HG02884 (cell line): Measurements from ENCODE around the gene ZNF827.

Experiments used
- ATAC-seq: cut with Tn5 transposase; IDR thresholded peaks from one replicate; pipeline ENCODE4 v1.9.1; 2021; ENCODE audit warnings: mild to moderate bottlenecking, moderate library complexity; ENCODE audit not compliant: unreplicated experiment

ZNF827 gene

DNA sequence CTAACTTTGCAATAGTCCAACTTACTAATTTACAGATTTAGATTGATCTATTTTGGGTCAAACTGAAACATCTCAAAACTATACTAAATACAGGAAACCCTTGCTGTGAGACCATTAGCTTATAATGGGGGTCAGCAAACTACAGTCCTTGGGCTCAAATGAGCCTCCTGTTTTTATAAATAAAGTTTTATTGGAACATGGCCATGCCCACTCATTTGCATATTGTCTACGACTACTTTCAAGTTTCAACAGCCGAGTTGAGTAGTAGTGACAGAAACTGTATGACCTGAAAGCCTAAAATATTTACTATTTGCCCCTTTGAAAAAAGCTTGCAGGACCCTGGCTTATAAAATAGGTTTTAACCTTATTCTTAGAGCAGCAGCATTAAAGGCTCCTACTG, 166.3 kb downstream of the ZNF827 start:
- no peak for ATAC-seq

DNA sequence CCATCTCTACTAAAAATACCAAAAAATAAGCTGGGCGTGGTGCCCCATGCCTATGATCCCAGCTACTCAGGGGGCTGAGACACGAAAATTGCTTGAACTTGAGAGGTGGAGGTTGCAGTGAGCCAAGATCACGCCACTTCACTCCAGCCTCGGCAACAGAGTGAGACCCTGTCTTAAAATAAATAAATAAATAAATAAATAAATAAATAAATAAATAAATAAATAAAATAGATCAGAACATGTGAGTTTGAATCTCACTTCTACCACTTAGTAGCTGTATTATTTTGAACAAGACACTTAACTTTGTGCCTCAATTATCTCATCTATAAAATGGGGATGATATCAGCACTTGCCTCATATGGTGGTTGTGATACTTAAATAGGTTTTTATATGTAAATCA, 168.5 kb downstream of the ZNF827 start:
- no peak for ATAC-seq

DNA sequence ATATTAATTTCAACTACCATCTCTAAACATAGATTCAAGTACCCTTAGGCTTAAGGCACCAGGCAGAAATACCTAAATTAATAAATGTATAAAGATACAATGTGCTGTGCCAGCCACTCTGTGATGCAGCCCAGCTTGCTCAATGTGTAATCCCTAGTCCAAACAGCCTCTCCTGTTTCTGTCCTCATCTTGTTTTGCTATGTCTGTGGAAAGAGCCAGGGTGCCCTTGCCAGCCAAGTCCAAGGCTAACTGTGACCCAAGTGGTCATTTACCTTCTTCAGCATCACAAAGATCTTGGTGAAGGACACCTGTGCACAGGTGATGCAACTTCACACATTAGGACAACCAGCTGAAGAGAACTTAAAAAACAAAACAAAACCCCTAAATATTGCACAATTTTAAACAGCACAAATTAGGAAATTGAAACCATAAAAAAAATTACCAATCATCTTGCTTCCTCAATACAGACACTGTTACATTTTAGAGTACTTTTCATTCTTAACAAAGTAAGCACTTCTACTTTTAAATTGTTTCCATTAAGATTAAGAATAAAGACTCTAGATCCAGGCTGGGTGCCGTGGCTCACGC, 169.1 kb downstream of the ZNF827 start:
- no peak for ATAC-seq

DNA sequence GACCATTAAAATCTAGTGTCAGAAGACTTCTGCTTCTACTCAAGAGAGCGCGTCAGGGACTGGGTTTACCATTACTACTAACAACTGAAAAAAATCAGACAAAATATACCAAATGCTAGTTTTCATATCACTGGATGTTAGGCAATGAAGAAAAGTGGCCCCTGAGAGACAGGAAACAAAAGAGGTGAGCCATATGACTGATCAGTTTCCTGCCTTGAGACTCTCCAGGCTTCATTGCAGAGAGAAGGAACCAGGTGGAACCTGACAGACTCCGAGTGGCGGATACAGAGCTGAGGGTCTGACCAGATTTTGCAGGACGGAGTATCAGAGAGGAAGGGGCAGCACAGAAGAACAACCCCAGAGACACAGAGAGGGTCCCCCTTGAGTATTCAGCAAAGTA, 172.3 kb downstream of the ZNF827 start:
- no peak for ATAC-seq

DNA sequence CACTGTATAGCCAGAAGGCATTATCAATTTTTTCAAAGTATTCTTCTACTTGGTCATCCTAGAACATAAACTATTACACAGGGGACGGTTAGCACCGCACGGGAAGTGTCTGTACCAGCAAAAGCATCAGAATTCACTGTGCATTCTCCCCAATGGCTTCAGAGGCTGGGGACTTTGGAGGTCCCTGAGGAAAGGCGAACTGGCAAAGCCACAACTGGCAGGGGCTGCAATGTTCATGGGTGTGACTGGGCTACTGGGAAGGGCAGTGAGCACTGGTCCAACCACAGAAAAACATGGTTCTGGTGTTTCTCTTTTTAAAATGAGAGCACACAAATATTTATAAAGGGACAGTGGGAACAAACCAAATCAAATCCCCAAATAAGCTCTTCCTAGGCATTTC, 175.2 kb downstream of the ZNF827 start:
- no peak for ATAC-seq

DNA sequence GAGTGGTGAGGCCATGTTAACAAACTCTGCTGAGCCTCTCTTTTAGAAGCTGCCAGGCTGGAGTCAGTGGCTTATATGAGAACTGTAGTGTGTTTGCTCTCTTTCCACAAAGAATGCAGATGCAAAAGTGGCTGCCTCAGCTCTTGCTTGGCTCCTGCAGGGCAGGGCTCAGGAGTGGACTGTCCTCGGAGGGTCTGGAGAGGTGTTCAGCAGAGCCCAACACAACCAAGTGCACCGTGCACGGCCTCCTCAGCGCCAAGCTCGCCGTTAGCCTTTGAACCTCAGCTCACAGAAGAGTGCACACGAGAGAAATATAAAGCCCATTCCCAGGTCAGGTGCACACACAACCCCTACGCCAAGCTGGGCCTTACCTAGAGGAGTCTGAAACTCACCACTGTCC, 175.9 kb downstream of the ZNF827 start:
- no peak for ATAC-seq

DNA sequence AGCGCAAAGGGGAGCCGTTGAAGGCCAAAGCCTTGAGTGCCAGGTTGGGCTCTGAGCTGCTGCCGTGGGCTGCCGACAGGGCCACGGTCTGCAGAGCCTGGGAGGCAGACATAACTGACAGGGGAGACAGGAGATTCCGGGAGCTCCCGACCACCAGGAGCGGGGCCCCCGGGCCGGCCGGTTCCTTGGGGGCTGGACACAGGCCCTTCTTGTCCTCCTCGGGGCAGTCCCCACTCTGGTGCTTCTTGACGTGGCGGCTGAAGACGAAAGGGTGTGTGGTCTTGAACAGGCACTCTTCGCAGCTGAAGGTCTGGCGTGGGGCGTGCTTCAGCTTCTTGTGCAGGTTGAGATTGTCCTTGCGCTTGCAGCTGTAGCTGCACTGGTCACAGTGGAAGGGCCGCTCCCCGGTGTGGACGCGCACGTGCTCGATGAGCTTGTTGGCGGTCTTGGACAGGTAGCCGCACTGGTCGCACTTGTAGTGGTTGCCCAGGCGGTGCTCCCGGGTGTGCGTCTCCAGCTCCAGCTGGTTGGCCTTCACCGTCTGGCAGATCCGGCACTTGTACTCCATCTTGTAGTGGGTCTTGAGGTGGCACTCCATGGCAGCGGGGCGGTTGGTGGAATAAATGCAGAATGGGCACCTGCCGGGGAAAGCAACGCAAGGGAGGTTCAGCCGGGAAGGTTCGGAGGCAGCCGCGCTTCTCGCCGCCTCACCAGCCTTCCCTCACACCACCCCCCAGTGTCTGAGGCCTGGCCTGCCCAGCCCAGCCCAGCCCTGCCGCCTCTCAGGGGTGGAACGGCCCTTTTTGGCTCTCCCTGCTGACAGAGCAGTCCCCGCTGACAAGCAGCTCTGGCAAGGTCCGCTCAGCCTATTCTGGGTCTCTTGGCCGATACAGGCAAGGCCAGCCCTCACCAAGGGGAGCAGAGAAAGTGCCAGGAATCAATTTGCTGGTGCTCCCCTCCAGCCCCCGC, 177.4 kb downstream of the ZNF827 start:
- ATAC-seq = no peak

DNA sequence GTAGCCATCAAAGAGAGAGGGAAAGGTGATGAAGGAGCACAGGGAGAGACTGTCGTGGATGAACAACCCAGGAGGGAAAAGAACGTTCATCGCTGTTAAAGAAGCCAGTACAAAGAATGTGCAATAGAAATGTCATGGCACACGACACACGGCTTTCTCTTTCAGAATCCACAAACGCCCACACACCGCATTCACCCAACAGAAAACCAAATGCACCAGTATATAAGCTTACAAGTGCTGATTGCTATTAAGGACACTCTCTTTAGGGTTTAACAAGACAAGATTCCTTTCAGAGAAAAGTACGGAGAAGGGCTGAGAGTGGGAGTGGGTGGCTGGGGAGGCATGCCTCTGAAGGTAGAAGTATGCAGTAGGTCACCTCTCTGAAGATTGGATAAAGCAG, 178.4 kb downstream of the ZNF827 start:
- no peak for ATAC-seq

DNA sequence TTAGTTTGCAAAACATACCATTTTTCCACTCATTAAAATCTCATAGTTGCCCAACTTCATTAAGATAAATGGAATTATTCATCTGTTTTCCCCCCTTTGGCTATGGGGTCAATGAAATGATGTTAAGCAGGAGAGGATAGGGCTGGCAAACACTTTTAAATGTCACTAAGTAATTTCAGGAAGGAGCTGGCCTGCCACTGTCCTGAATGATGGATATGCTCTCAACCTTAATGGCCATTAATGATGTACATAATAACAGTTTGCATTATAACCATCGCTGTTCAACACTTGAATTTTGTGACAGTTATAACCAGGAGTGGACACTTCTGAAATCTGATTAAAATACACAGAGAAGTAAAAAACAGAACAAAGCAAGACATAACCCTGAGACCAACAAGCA, 181.4 kb downstream of the ZNF827 start:
- ATAC-seq = no peak

DNA sequence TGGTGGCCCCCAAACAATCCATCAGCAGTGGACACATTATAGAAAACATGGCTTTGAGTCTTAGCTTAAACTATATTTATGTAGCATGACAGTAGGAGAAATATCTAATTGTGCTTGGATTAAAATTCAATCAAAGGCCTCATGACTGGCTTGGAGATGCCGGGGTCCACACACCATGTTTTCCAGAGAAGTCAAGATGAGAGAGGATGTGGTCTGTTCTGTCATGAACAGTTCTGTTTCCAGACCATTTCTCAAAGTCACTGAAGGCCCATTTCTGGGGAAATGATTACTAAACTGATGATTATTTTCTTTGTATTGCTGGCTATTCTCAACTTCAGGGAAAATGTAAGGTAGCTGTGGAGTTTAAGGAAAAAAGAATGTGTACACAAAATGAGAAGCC, 182.4 kb downstream of the ZNF827 start:
- no peak for ATAC-seq

DNA sequence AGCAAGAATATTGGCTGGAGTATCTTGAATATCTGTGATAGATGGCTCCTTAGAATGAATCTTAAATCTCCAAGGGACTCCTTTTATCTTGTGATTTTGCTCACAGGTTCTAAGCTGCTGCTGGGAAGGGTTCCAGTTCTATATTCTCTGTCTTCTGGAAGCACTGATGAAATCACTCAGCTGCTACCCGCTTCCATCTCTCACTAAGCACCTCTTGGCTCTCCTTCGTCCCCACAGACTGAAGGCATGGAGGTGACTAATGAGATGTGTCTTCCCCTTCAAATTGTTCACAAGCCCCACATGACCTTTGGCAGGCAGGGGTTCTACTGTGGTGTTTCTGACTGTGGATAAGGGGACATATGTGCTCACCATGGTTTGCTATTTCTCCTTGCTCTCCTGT, 182.8 kb downstream of the ZNF827 start:
- ATAC-seq = no peak

DNA sequence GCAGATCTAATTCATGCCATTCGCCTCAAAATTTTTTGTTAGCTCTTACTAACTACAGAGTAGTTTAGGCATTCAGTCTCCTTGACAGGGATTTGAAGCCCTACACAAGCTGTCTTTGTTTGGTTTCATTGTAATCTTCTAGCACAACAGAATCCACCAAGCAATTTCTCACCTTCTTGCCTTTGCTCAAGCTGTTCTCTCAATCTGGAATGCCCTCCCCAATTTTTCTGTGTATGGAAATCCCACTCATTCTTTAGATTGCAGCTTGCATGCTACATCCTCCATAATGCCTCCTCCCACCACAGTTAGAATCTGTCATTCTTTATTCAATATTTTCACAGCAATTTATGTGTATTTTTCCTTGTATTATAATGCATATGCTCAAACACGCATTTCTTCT, 195.0 kb downstream of the ZNF827 start:
- ATAC-seq = no peak

DNA sequence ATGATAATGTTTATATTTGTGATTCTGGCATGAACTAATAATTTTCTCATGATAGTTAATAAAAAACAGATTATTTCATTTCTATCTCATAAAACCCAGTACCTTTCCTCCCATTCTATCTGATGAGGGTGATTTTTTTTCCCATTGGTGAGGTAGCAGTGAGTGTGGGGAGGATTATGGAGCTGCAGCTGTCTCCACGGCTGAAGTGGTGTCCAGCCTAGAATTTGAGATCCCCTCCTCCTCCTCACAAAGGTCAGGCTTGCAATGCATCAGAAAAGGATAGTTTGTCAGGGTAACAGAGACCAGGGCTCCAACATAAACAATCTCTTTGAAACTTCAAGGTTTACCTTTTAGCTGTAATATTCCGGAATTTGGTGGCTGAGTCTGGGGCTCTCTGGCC, 197.8 kb downstream of the ZNF827 start:
- no peak for ATAC-seq

DNA sequence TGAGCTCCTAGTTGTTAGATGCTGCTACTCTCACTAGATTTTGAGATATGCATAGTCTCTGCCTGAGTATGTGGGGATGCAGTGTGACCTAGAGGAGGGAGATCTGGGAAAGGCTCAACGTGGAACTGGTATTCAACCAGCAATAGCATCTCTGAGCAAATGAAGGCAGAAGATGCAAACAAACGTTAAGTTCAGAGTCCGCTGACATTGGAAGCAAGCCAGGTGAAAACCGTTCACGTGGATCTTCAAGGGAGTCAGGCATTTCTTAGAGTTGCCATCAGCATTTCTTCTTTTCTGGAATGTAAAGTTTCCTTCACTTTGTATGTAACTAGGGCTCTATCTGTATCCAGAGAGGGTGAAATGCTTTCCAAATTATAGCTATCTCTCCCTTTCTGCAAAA, 198.8 kb downstream of the ZNF827 start:
- no peak for ATAC-seq

DNA sequence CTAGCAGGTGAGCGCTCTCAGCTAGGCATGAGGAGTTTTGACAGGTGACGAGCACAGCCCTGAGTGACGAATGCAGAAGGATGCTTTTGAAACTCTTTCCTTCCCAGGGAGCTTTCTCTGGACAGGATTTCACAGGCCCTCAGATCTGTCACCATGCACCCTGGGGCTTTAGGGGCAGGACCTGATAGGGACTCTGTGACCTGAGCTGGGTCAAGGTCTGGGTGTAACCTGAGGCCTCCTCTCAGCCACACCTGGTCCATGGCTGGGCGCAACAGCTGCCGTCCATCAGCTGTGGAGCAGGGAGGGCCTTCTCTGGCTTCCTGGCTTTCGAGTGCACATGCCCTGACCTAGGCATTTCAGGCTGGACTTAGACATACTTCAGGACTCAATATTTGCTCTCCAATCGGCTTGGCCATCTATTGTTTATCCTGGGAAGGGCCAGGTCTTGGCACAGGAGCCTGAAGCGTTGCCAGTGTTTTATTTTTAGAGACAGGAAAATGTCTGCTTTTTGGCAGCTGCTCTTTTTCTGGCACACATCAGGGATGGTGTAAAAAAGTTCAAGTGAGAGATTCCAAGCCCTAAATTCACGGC, 202.3 kb downstream of the ZNF827 start:
- ATAC-seq = no peak

DNA sequence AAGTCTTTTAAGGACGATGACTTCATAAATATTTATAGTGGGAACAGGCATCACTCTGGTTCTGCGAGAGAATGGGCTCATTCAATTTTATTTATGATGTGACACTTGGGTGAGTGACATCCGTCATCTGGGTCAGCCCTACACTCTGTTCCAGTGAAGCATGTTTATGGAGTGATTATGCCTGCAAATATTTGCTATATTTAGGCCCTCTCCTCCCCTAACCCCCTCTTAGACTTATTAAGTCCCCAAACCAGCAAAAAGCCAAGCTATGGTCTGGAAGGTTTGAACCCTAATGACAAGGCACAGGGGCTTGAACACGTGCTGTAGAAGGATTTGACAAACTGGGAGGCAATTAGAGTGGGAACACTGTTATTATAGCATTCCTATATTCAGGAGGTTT, 202.8 kb downstream of the ZNF827 start:
- no peak for ATAC-seq

DNA sequence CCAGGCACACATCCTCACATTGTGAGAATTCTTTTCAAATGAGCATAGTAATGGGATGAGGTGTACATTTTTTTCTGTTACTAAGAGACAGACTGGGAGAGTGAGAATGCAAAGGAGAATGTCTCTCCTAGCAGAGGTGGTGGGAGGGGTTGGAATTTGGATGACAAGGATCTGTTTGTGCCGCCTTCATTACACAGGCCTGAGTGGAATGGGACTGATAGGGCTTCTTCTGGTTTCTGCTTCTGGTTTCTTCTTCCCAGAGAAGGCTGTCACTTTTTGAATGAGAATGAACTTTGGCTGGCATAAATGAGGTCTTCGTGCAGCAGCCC, 203.3 kb downstream of the ZNF827 start:
- ATAC-seq = no peak

DNA sequence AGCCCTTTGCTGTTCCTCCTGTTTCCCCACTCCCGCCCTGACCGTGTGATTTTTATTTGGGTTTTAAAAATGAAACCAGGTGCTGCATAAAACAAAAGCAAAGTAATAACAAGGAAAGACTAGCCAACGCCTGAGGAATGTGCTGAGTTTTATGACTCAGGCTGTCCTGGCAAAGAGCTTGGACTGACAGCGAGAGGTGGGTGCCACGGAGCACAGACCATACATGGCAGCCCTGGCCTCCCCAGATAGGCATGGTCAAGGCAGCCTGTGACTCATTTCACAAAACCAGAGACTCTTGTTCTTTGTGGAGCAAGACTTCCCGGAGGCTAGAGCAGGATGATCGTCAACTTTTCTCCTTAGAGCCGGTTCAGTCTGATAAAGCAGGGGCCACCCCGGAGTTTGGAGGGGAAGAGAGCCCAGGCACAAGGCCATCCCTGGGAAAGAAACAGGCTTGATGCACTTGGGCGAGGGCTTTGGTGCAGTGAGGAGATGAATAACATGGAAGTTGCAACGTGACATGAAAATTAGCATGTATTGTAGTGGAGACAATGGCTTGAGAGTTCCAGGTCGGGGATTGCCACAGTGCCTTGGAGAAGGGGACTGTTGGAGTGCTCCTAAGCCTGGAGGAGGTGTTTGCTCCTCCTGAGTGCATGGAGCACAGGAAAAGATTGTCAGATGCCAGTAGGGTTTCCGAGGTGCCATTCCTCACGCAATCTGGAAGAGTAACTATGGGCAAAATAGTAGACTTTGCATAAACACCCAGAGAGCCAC, 203.9 kb downstream of the ZNF827 start:
- ATAC-seq = no peak

DNA sequence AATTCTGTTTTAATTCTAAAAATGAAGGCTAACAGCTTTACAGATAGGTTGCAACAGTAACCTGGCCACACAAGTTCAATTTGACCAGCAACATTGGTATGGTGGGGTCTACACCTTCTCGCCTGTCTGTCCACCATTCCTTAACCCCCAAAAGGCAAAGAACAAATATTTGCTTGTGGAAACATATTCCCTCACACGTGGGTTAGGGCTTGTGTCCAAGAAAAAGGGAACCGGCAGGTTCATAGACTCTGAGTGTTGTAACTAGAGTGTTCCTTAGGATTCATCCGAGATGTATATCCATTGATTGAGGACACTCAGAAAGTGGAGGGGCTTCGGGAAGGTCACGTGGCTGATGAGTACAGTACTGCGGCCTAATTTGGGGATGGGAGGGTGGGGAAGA, 204.6 kb downstream of the ZNF827 start:
- ATAC-seq = no peak

DNA sequence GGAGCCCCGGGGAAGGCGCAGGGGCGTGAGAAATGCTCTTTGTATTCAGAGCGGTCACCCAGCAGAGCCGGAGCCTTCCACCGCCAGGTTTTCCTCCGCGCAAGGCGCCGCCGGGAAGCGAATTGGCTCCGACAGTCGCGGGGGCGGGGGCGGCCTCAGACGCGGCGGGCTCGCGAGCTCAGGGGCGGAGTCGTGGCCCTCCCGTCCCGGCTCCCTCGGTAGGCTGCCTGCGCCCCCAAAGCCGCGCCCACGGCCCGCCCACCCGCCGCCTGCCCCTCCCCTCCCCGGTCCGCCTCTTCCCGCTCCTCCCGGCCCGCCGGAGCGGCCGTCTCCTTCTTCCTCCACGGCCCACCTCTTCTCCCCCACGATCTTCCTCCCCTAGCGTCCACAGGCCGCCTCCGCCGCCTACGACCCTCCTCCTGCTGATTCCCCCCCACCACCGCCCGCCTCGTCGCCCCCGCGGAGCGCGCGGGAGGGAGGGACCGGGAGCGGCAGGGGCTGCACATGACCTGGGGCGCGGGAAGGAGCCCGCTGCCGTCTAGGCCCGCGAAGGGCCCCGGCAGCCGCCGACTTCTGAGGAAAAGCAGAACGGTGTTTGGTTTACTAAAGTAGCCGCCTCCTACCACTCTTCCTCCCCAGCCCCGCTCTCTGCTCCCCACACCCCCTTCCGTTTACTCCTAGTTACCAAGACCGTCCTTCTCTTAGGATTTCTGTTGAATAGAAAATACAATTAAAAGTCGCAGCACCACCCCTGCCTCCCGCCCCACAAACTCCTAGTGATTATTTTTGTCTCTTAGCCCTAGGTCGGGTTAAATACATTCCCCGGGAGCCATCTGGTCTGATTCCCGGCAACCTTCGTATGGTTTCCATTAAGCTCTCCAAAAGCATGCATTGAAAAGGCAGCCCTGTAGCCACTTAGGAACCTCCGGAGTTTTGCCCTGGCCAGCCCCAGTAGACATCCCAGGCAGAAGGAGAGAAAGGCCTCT, 205.4 kb downstream of the ZNF827 start:
- ATAC-seq = peak; percentile 81
